GM21367 (cell line): ENCODE data around the gene CTSW.

Experiments
- ATAC-seq: cut with Tn5 transposase; IDR thresholded peaks from one replicate; pipeline ENCODE4 v1.9.1; 2021; ENCODE audit not compliant: unreplicated experiment

CTSW gene

DNA sequence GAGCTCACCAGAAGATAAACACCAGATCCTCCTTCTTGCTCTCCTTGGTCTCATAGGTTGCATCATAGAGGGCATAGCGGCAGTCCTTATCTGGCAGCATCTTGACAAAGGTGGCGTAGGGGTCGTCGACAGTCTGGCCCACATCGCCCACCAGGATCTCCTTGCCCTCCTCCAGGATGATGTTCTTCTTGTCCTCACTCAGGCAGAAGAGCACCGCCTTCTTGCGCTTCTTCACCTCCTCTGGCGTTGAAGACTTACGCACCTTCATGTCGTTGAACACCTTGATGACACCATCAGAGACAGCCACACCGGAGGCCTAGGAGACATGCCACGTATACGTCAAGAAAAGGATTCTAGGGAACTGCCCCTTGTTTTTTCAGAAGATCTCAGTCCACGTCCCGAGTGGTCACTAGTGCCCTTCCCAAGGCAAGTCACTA lies 23.7 kb upstream of the CTSW start:
- ATAC-seq: no peak

DNA sequence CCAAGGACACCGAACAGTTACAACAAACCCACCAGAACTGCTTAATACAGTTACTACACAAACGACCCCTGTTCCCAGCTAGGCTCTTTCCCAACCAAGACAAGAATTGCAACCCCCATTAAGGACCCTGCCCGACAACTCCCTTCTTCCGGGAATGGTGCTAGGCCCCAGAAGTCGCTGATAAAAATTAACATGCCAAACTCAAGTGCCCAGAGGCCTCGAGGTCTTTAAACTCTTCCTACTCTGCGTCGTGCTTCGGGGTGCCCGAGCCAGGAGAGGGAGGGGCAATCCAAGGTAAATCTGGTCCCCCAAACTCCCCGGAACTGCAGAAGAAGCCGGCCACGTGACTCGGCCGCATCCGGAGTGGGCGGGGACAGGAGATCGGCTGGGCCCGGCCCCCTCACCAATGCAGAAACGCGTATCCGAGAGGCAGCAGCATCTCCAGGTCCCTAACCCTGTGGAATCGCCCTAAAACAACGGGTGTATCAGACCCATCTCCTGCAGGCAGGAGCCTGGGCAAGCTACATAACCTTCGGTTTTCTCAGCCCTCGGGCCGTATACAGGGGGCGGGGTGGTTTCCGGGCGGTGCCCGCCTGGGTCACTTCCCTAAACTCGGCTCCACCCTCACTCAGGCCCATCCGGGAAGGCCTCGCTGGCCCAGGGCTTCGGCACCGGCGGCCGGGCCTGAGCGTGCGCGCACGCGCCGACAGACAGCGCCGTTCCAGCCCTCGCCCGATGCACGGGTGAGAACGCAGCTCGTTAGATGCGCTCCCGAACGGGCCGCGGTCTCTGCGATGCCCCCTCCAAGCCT lies 22.7 kb upstream of the CTSW start:
- ATAC-seq: no peak

DNA sequence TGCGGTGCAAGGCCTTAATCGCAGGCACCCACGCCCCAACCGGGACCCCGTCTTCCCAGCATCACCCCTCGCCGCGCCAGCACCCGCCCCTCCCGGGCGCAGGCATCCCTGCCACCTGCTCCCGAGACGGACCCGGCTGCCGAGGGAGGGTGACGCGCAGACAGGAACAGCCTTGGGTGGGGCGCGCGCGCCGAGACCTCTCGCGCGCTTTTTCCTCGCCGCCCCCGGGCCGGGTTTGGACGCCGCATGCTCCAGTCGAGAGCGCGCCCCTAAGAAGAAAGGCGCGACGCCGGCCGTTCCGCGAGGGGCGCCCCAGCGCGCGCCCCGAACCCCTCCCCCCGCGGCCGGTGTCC lies 22.2 kb upstream of the CTSW start:
- peak; percentile 3 for ATAC-seq

DNA sequence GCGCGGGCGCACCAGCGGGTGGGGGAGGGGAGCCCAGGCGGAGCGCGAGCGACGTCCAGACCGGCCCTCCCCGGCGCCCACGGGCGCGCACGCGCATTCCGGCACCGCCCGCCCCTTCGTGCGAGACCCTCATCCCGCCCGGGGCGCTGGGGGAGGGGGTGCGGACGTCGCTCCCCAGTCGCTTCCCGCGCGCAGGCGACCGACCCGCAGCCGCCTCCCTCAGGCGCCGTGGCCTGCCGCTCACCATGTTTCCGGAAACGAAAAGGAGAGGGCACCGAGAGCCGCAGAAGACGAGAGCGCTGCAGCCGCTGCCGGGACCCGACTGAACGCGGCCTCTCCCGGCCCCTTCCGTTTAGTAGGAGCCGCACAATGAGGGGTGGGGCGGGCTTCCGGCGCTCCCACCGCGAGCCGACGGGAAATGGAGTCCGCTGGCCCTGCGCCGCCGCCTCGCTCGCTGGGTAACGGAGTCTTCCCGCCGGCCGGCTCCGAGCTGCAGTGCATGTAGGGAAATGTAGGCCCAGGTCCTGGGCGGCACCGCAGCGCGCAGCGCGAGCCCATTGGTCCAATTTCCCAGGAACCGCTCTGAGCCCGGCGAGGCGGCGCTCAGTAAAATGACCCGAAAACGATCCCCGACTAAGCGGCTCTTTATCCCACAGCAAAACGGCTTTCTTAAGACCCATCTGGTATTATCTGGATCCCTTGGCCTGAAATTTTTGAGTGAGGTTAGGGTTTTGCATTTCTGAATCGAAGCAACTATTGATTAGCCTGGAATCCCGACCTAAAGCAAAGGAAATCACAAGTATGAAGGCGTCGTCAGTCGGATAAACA lies 21.6 kb upstream of the CTSW start, which contains the start of gene CFL1:
Gene CFL1 (minus strand): TSS at position 328 of the 828 bp plus-strand sequence. CDS start 81 bp downstream, at position 247.
- peak; percentile 36 for ATAC-seq

DNA sequence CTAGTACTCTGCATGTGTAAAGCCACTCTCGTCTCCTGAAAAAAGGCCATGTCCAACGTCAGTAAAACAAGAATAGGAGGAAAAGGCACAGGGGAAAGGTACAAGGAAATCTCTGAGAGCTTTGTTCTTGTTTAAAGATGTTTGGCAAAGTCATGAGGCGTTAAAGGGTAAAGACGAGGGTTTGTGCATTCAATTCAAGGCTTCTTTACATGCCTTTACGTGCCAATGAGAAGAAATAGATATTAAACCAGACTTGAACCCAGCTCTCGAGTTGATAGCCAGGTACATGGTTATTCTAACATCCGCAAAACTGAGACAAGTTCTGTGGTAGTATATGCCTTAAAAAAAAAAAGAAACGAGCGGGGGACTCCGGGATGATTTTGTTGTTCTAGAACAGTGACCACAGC lies 21.0 kb upstream of the CTSW start:
- no peak for ATAC-seq

DNA sequence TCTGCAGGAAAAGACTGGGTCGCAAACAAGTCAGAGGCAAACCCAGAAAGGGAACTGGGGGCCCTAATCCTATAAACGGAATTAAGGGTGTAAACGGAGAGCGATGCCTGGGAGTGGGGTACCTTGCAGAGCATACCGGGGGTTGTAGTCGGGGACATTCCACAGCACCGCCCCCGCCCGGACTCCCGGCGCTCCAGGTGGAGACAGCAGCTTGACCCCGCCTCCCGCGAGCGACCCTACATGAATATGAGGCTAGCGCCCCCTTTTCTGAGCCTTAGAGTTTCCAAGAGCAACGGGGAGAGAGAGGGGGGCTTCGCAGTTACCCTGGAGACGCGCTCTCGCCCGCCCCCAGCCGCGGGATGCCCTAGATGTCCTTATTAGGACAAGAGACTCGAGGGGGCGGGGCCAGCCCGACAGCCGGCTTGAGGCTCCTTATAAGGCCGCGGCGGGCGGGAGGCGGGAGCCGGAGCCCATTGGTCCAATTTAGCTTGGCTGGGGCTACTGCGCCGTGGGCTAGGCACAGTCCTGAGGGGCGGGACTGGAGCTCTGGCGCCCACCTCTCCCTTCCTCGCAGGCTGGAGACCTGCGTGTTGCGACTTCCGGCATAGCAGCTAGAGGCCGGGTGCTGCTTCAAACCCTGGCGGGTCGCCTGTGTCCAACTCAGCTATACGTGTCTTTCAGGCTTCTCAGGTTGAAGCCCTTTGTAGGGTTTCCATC lies 20.4 kb upstream of the CTSW start:
- ATAC-seq: peak; percentile 38

DNA sequence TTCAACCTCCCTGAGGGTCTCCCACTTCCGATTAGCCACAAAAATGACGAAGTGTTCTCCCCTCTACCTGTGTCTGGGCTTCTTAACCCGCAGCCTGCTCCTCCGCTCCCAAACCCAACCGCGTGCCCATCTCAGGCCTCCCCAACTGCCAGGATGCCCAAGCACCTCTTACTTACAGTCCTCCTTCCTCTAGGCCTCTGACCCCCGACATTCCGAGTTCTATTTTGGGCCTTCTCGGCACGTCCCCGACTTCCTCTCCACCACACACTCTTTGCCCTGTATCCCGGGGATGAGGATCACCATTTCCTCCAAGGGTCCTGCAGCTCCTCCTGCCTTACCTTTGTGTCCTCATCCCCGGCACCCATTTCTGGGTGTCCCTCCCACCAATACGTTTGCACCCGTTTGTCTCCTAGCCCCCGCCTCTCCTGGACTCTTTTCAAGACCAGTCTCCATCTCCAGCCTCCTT lies 19.8 kb upstream of the CTSW start:
- no peak for ATAC-seq

DNA sequence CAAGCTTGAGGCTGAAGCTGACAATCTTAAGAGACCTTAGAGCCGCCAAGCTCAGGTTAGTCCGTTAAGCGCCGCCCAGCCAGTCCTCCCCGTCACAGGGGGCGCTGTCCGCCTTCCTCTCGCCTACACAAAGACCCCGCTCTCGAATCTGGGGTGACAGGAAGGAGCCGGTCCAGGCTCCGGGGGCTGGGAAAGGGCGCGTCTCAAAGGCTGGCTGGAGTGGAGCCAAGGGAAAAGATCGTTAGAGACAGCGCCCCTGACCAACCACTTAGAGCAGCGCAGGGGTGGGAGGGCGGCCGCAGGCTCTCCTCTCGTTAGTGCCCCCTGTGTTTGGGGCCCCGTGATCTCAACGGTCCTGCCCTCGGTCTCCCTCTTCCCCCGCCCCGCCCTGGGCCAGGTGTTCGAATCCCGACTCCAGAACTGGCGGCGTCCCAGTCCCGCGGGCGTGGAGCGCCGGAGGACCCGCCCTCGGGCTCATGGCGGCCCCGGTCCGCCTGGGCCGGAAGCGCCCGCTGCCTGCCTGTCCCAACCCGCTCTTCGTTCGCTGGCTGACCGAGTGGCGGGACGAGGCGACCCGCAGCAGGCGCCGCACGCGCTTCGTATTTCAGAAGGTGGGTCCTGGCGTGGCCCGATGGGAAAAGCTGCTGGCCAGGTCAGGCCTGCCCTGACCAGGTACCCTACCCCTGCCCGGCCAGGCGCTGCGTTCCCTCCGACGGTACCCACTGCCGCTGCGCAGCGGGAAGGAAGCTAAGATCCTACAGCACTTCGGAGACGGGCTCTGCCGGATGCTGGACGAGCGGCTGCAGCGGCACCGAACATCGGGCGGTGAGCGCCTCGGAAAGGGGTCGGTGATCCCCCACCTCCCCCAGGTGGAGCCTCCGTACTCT lies 19.1 kb upstream of the CTSW start, which contains the start of gene MUS81:
Gene MUS81 (plus strand): TSS at position 156 of the 887 bp plus-strand sequence. CDS start 321 bp downstream, at position 477.
- ATAC-seq: no peak

DNA sequence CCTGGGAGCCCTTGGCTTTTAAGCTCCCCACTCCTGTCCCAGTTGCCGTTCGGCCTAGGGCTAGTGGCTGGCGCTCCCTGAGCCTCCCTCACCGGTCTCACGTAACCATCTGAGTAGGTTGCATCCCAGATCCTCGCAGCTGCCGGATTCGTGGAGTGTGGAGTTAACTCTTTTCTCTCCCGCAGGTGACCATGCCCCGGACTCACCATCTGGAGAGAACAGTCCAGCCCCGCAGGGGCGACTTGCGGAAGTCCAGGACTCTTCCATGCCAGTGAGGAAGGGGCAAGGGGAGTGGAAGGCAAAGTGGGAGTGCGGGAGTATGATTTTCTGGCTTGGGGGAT lies 18.5 kb upstream of the CTSW start:
- ATAC-seq: no peak

DNA sequence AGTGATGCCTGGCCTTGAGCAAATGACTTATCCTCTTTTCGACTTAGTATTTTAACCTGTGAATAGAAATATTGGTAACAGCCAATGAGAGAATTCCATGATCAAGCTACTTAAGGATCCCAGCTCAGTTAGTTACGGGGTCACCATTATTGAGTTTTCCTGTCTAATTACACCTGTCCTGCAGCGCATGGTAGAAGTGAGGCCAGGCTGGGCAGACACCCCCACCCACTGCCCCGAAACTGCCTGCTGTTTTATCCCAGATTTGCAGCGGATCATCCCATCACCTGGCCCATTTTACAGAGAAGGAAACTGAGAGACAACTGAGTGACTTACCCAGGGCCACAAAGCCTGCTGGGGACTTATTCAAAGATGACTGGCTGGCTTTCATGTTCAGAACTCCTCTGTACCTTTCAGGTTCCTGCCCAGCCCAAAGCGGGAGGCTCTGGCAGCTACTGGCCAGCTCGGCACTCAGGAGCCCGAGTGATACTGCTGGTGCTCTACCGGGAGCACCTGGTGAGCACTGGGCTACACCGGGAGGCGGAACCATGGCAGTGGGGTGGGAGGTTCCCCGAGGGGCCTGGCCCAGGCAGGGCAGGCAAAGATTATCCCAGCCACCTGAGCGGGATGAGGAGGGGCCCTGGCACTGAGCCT lies 18.0 kb upstream of the CTSW start:
- no peak for ATAC-seq

DNA sequence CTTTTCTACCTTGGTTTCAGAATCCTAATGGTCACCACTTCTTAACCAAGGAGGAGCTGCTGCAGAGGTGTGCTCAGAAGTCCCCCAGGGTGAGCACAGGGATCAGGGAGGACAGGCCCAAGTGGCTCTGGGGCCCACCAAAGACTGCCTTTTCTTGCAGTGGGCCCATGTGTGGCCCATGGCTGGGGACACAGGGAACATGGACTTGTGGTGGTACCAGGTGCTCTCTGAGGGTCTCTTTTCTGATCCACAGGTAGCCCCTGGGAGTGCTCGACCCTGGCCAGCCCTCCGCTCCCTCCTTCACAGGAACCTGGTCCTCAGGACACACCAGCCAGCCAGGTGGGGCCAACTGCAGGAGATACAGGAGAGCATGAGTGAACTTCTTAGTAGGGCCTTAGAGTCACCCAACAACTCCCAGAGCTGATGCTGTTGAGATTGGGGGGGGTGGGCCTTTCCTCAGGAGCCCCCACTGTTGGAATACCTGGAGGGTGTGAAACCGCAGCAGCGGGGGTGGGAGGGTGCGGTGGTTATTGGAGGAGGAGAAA lies 17.4 kb upstream of the CTSW start:
- ATAC-seq: no peak

DNA sequence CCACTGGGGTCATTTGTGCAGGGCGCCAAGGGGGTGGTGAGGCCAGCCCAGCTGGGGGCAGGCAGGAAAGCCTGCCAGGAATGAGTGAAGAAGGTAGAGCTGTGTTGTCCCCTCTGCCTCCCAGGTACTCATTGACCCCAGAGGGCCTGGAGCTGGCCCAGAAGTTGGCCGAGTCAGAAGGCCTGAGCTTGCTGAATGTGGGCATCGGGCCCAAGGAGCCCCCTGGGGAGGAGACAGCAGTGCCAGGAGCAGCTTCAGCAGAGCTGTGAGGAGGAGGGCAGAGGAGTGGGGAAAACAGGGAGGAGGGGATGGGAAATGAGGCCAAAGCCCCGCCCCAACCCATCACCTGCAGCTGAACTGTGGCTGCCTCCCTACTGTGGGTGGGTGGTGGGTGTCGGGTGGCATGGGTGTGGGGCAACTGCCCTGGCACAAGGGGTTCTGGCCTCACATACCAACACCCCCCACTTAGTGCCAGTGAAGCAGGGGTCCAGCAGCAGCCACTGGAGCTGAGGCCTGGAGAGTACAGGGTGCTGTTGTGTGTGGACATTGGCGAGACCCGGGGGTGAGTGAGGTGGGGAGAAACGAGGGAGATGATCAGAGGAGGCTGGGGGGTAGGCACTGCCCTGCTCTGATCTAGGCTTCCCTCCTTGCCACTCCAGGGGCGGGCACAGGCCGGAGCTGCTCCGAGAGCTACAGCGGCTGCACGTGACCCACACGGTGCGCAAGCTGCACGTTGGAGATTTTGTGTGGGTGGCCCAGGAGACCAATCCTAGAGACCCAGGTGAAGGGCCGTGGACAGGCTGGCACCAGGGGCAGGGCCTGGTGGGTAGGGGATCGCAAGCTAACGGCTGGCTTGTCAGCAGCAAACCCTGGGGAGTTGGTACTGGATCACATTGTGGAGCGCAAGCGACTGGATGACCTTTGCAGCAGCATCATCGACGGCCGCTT lies 16.4 kb upstream of the CTSW start:
- no peak for ATAC-seq

DNA sequence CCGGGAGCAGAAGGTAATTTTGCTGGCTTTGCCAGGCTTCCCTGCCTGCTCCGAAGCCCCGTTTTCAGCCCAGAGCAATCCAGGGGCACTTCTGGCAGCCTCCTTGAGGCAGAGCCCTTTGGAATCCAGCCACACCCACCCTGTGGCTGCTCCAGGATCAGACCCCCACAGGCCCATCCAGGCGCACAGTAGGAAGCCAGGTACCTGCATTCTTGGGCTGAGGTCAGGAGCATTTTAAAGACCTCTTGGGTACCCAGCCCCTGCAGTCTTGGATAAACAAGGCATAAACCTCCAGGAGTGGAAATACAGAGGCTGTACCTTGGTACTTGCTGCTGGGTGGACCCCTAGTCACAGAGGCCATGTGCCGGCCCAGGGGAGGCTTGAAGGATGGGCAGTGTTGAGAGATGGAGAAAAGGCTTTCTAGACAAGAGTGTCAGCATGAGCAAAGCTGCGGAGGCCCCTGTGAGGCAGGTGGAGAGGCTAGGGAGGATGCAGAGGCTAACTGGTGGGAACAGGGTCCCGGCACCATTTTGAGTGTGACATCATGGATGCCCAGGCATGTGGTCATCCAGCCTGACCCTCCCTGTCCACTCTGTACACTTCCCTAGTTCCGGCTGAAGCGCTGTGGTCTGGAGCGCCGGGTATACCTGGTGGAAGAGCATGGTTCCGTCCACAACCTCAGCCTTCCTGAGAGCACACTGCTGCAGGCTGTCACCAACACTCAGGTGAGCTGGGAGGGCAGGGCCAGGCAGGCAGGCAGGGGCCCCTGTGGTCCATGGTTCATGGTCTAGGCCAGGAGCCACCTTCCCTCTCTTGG lies 15.5 kb upstream of the CTSW start:
- ATAC-seq: no peak

DNA sequence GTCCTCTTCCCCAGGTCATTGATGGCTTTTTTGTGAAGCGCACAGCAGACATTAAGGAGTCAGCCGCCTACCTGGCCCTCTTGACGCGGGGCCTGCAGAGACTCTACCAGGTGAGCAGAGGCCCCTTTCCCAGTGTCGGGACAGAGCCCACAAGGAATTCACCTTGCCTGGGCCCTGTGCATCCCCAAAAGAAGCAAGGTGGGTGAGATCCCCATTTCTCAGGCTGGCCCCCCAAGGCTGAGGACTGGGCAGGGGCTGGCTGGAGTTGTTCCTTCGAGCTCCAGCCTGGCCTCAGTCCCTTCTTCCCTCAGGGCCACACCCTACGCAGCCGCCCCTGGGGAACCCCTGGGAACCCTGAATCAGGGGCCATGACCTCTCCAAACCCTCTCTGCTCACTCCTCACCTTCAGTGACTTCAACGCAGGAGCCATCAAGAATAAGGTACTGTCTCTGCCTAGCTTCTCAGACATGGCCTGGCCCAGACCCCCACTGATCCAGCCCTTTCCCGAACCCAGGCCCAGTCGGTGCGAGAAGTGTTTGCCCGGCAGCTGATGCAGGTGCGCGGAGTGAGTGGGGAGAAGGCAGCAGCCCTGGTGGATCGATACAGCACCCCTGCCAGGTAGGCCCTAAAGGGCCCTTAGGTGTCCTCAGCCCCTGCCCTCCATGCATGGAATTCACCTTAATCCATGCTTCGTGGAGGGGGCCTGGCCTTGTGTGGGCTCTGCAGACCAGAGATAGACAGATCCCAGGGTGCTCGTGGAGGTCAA lies 14.7 kb upstream of the CTSW start:
- ATAC-seq: no peak

DNA sequence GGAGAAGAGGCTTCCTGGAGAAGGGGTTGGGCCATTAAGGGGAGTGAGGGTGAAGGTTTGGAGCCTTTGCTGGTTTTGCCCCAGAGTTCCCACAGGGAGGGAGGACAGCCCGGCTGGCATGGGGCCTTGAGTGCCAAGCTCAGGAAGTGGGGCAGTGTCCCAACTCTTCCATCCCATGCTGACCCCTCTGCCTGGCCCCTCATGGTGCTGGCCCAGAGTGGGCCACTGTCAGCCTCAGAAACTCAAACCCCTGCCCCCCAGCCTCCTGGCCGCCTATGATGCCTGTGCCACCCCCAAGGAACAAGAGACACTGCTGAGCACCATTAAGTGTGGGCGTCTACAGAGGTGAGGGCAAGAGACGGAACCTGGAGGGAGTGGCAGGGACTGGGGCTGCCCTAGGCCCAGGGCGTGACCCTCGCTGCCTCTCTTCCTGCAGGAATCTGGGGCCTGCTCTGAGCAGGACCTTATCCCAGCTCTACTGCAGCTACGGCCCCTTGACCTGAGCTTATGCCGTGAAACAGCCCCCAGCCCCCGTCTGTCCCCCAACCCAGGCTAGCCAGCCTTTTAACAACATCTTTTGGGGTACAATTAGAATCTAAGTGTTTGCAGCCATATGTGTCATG lies 14.0 kb upstream of the CTSW start:
- no peak for ATAC-seq

DNA sequence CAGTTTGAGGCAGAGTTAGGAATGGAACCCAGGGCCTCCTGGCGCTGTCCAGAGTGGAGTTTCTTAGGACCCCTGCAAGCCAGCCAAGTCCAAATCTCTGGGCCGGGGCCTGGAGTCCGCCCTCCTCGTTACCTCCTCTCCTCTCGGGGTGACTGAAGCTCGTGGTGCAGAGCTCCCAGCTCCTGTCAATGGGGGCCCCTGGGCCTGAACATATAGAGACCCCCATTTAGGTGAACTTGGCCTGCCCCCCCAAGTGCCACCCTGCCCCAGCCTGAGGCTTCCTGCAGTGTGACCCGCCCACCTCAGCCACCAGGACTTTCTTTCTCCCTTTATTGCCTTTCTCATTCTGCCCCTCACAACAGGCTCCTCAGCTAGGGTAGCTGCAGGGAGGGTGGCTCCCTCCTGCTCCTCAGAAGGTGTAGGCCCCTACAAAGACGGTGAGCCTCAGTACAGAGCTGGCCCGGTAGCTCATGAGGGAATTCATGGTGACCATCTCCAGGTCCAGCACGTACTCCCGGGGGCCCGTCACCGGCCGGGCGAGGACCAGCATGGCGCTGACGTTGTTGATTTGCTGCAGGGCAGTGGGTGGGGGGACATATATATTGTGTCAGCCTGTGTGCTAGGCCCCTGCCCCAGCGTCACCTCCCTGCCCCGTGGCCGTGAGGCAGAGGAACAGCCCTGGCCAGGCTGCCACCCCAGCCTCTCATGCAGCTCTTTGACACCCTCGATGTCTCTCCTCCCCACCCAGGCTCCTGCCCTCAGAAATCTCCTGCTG lies 12.9 kb upstream of the CTSW start:
- no peak for ATAC-seq
